ENCODE results near the gene HPS1.

HPS1 gene

DNA sequence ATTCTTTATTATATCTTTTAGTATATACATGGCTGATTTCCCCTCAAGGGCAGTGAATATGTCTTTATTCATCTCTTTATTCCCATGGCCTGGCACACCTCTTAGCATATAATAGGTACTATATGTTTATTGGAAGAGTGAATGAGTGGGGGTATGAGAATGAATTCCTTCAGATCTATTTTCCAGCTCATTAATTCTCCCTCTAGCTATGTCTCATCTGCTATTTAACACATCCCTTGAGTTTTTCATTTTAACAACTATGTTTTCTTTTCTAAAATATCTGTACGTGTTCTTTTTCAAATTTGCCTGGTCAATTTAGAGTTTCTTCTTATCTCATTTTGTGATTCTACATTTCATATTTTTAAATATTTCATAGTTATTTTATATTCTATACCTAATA is 14.4 kb downstream of the HPS1 start:
- DNase-seq (ENCODE audit: low spot score) = no peak

DNA sequence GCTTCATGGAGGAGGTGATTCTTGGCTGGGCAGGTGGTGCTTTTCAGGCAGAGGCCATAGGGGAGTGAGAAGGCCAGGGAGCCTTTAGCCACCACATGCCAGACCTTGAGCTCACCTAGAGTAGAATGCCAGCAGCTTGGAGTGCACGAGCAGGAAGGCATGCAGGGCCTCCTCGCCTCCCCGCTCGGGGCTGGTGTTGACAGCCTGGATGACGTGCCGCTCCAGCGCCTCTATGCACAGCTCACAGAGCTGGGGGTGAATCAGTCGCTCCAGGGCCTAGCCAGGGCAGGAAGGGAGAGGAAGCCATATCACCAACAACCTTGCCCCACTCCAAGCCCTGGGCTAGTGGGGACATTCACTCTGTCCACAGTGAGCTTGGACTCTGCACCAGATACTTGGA is 15.7 kb downstream of the HPS1 start:
- no peak for DNase-seq (ENCODE audit: low spot score)

DNA sequence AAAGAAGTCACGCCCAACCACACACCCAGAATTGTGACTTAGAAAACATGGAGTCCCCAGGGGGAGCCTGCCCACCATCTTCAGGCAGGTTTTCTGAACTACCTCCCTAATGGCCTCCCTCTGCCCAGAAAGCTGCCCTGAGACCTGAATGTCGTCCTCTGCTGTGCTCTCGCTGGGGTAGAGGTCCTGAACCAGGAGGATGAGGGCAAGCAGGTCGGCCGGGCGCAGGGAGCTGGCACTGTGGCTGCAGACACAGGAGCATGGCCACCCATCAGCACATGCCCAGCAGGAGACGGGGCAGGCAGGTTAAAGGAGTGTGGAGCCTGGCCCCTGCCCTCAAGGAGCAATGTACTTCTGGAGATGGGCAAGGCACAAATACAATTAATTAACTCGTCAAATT is 16.3 kb downstream of the HPS1 start:
- DNase-seq (ENCODE audit: low spot score) = no peak

GRCh38 chr10:98429320-98430072 is 17.2 kb downstream of the HPS1 start:
- no peak for DNase-seq (ENCODE audit: low spot score)

DNA sequence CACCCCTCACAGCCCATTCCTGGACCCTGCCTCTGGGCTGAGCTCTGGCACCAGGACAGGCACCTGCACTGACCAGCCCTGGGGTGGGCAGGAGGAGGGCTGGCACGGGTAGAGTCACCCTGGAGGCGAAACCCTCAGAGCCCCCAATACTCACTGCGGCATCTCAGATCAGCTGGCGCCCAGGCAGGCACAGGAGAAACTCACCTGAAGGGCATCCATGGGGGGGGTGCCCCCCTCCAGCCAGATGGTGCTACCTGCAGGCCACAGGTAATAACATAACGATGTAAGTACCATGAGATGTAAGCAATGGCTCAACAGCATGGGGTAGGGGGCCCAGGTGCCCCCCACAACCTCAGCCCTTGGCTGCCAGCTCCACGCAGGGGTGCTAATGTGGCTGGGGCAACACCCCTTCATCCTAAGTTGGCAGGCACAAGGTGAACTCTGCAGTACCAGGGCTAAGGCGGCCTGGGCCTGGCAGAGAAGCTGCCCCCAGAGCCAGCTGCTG is 19.7 kb downstream of the HPS1 start:
- DNase-seq (ENCODE audit: low spot score) = no peak

DNA sequence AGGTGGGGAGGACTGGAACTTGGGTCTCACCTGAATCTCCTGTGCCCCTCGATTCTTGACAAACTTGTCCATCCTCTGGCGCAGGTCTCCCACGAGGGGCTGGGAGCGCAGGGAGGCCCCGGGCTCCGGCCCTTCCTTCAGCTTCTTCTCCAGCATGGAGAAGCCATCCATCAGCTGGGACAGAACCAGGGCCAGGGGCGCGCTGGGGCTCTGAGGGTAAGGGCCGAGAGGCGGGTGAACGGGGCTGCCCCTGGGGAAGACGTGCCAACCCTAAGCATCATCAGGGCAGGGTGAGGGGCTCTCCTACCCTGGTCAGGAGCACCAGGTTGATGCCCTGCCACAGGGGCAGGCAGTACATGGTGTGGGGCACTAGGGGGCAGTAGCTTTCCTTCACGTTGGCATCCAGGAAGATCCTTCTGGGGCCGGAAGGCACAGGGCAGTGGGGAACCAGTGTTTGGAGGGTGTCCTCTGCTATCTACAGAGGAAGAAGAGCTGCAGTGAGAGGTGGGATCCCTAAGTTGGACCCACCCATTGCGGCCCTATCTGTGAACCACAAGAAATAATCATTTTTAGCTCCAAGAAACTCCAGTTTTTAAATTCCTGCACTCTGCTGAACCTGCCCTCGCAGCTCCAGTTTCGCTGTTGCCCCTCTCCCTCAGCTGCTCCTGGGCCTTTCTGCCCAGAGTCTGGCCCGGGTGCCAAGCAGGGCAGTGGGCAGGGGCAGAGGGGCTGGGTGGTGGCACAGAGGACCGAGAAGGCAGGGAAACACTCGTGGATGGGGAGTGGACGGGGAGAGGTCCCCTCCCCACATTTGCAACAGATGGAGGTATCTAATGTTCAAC is 21.0 kb downstream of the HPS1 start:
- peak; percentile 89 for DNase-seq (ENCODE audit: low spot score)

- no peak for DNase-seq (ENCODE audit: low spot score)
Observed at GRCh38 chr10:98424295-98425254, 22.2 kb downstream of the HPS1 start.

DNA sequence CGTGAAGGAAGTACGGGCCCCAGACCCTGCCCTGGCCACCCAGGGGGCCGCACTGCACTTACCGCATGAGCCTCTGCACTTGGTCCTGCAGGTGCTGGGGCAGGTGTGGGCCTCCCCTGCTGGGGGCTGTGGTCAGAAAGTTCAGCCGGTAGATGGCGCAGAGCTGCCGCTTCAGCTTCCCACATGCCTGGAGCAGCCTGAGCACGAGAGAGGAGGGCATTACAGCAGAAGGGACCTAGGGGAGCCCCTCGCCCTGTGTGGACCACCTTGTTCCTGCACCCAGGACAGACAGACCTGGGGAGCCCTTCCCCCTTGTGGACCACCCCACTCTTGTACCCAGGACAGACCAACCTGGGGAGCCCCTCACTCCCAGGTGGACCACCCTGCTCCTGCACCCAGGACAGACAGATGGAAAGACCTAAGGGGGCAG is 23.0 kb downstream of the HPS1 start:
- peak; percentile 69 for DNase-seq (ENCODE audit: low spot score)

DNA sequence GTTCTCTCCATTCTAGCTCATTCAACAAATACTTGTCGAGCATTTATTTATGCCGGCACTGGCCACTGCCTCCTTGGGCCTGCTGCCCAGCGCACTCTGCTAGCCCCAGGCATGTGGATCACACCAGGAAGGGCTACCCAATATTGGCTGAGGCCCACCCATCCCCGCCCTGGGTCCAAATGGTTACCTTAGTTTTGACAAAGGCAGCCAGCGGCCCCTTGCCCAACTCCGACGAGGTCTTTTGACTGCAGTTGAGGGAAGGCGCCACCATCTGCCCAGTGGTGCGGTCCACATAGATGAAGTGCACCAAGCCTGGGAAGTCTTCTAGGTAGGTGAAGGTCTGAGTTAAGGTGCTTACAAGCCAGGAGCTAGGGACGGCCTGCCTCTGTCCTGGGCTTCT is 24.6 kb downstream of the HPS1 start:
- DNase-seq (ENCODE audit: low spot score) = no peak

- no peak for DNase-seq (ENCODE audit: low spot score)
Observed at GRCh38 chr10:98420786-98421185, 25.9 kb downstream of the HPS1 start.

GRCh38 chr10:98419469-98420261 is 27.1 kb downstream of the HPS1 start:
- no peak for DNase-seq (ENCODE audit: low spot score)

- DNase-seq (ENCODE audit: low spot score) = no peak
Observed at GRCh38 chr10:98418665-98419468, 27.9 kb downstream of the HPS1 start.

GRCh38 chr10:98417973-98418664 is 28.6 kb downstream of the HPS1 start:
- no peak for DNase-seq (ENCODE audit: low spot score)

DNA sequence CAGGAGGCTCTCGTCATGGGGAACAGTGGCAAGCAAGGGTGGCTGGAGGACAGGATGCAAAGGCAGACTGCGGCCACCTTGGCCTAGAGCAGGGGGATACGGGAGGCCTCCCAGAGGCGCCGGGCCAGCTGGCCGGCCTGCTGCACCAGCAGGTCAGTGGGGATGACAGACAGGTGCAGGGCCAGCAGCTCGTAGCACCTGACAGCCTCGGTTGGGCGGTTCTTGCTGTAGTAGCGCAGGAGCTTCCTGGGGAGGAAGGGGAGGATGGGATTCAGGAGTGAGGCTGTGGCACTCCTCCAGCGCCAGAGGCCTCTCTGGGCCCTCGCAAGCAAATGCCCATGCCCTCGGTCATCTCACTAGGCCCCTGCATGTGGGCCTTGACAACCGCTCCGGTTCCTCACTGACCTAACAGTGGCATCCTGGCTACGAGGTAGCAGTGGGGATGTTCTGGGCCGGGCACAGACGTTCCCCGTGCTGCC is 29.2 kb downstream of the HPS1 start:
- DNase-seq (ENCODE audit: low spot score) = no peak

DNA sequence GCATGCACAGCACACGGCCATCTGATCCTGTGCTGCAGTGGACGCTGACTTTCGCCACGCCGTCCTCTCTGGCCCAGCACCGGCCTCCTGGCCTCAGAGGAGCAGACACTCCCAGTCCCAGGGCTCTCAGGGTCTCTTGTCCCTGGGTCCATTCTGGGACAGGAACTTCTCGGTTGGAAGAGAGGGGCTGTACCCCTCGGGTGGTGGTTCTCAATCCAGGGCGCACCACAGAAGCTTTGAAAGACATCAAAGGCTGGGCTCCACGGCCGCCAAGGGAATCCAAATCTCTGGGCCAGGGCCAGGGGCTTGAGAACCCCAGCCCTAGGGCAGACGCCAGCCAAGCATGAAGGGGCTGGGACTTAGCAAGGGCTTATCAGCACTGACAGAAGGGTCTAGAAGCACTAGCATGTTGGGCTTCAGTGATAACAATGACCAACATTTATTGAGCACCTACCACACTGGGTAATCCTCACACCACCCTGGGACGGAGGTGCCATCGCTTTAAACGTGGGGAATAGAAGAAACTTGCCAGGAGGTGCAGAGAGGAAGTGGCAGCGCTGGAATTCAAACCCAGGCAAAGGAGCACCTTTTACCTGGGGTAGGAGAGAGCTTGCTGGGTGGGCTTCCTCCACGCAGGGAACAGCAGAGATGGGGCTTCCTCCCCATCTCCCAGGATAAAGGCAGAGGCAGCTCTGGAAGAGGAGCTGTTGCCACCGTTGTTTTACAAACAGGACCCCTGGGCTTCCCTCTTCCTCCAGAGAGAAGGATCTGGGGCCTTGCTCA is 29.9 kb downstream of the HPS1 start:
- DNase-seq (ENCODE audit: low spot score) = no peak

DNA sequence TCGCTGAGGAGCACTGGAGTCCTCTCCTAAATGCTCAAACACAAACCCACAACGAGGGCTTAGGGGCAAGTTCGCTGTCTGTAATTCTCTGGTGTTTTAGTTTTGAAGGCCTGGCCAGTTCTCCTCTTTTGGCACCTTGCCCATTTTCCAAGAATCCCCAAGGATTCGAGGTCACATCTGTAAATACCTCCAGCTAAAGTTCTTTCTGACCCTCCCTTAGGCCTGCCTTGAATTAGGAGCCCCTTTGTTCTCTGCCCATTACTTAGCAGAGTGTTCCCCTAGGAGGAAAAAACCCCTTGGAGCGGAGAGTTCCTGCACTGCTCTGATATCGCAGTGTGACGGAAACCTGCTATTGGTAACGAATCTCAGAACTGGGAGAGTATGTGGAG is 31.0 kb downstream of the HPS1 start:
- DNase-seq (ENCODE audit: low spot score) = no peak

- peak; percentile 98 for DNase-seq (ENCODE audit: low spot score)
Observed at GRCh38 chr10:98414932-98415730, 31.6 kb downstream of the HPS1 start, which contains the start of gene PYROXD2. Gene PYROXD2, minus strand, starts transcription at chr10:98415182. Its CDS starts 47 bp downstream, at chr10:98415135.

DNA sequence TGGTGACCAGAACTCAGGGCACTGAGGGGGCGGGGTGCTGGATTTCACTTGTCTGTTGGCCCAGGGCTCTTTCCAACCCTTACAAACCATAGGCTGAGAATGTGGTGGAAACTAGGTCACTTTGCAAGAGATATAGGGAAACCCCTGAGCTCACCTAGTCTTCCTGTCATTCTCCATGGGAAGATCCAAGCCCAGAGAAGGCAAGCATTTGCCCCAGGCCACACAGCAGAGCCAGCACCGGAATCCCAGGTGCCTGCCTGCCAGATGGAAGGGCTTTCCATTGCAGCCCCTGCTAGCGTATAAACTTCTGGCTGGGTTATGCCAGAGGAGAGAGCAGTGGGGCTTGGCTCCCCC is 32.2 kb downstream of the HPS1 start:
- no peak for DNase-seq (ENCODE audit: low spot score)
